GM13977 (cell line): ENCODE data around the gene EXOSC2.

Experiments used
- DNase-seq: peaks from one replicate; pipeline ENCODE4 v3.0.0; 2012; ENCODE audit warnings: low spot score
- CTCF ChIP-seq: IDR thresholded peaks from 2 replicates; pipeline ENCODE4 v1.5.1; 2012; ENCODE audit warnings: mild to moderate bottlenecking, control low read depth; ENCODE audit not compliant: insufficient read depth; ENCODE audit errors: extremely low read depth, missing control alignments
- in situ Hi-C: fragments of 300-500 bp; cut with MboI; formaldehyde crosslinking; loops from one replicate; pipeline ENCODE4 v1.12.0; 2022; ENCODE audit warnings: low sequenced_read_pairs, low pct_unique_long_range_greater_than_20kb, mixed read lengths, inconsistent platforms; ENCODE audit not compliant: unreplicated experiment

Gene EXOSC2

GRCh38 chr9:130663977-130664250, 29.7 kb upstream of the EXOSC2 start:
- in situ Hi-C loops: no loop called here
- DNase-seq: no peak
- no peak for TF ChIP-seq CTCF

- TF ChIP-seq CTCF: no peak
- DNase-seq: peak; percentile 57
- in situ Hi-C loops: no loop called here
These were observed 29.1 kb upstream of the EXOSC2 start, which contains the start of gene PRDM12 for GRCh38 chr9:130664251-130665028. Gene PRDM12, plus strand, starts transcription at chr9:130664594. Its CDS starts 60 bp downstream, at chr9:130664654.

- in situ Hi-C loops: no loop called here
- no peak for TF ChIP-seq CTCF
- DNase-seq: no peak
These were observed 28.6 kb upstream of the EXOSC2 start for GRCh38 chr9:130665029-130665430.

GRCh38 chr9:130665431-130666392, 27.9 kb upstream of the EXOSC2 start:
- in situ Hi-C loops: no loop called here
- no peak for TF ChIP-seq CTCF

GRCh38 chr9:130666393-130667119, 27.0 kb upstream of the EXOSC2 start:
- in situ Hi-C loops: no loop called here
- TF ChIP-seq CTCF: no peak
- DNase-seq: no peak

More at GRCh38 chr9:130665431-130666392, 27.9 kb upstream of the EXOSC2 start:
- peak; percentile 55 for DNase-seq

GRCh38 chr9:130667120-130667435, 26.5 kb upstream of the EXOSC2 start:
- no peak for TF ChIP-seq CTCF
- no peak for DNase-seq
- in situ Hi-C loops: no loop called here
